Parathyroid adenoma (tissue), 2 donors: ENCODE results near the gene CTCF.

ENCODE experiments used
- H2AFZ ChIP-seq: fragments of 300-600 bp; sonication (generic); one replicate; pipeline ENCODE4 v1.7.0; 2017; ENCODE audit warnings: antibody characterized with exemption, mild to moderate bottlenecking
- H3K27ac ChIP-seq: fragments of 300-600 bp; sonication (generic); one replicate; pipeline ENCODE4 v1.7.0; 2017
- H3K27me3 ChIP-seq: fragments of 300-600 bp; sonication (generic); one replicate; pipeline ENCODE4 v1.7.0; 2017; ENCODE audit warnings: low read length; ENCODE audit not compliant: control insufficient read depth, insufficient read depth
- H3K36me3 ChIP-seq: fragments of 300-600 bp; sonication (generic); one replicate; pipeline ENCODE4 v1.7.0; 2017; ENCODE audit warnings: low read length; ENCODE audit not compliant: control insufficient read depth, insufficient read depth
- H3K4me1 ChIP-seq: fragments of 300-600 bp; sonication (generic); one replicate; pipeline ENCODE4 v1.7.0; 2017; ENCODE audit warnings: control low read depth
- H3K4me2 ChIP-seq: fragments of 300-600 bp; sonication (generic); one replicate; pipeline ENCODE4 v1.7.0; 2017; ENCODE audit warnings: low read length
- H3K4me3 ChIP-seq: fragments of 300-600 bp; sonication (generic); one replicate; pipeline ENCODE4 v1.7.0; 2017; ENCODE audit warnings: low read depth, low read length
- H3K79me2 ChIP-seq: fragments of 300-600 bp; sonication (generic); one replicate; pipeline ENCODE4 v1.7.0; 2017; ENCODE audit warnings: control low read depth
- H3K9ac ChIP-seq: fragments of 300-600 bp; sonication (generic); one replicate; pipeline ENCODE4 v1.7.0; 2017; ENCODE audit warnings: mild to moderate bottlenecking
- H3K9me3 ChIP-seq: fragments of 300-600 bp; sonication (generic); one replicate; pipeline ENCODE4 v1.7.0; 2017; ENCODE audit warnings: low read length; ENCODE audit not compliant: control insufficient read depth
- CTCF ChIP-seq: fragments of 300-600 bp; sonication (generic); IDR thresholded peaks from one replicate; pipeline ENCODE4 v1.7.0; 2017; ENCODE audit warnings: antibody characterized with exemption, mild to moderate bottlenecking
- donor health status: primary hyperparathyroidism.

The CTCF gene

GRCh38 chr16:67668495-67669157 is 106.3 kb downstream of the CTCF start:
- no peak for TF ChIP-seq CTCF

GRCh38 chr16:67669499-67670101 is 107.3 kb downstream of the CTCF start:
- H3K36me3 ChIP-seq = no peaks in the 10 kb centered on the region
- no peak overlapping the region for H3K27ac ChIP-seq
- no peak for TF ChIP-seq CTCF
- H3K79me2 ChIP-seq = no peaks in the 10 kb centered on the region
- H3K9ac ChIP-seq = no peak overlapping the region
- no peak overlapping the region for H3K4me3 ChIP-seq
- no peak overlapping the region for H3K4me2 ChIP-seq
- no peaks in the 10 kb centered on the region for H3K9me3 ChIP-seq
- no peaks in the 10 kb centered on the region for H3K27me3 ChIP-seq
- H2AFZ ChIP-seq = no peak overlapping the region
- peaks cover 19% of the 10 kb centered on the region for H3K4me1 ChIP-seq

More at GRCh38 chr16:67668495-67669157, 106.3 kb downstream of the CTCF start:
- peaks cover 17% of the 10 kb centered on the region for H3K4me1 ChIP-seq
- no peaks in the 10 kb centered on the region for H3K27me3 ChIP-seq
- H3K36me3 ChIP-seq = no peaks in the 10 kb centered on the region
- H3K9me3 ChIP-seq = no peaks in the 10 kb centered on the region
- H3K79me2 ChIP-seq = no peaks in the 10 kb centered on the region
- H3K4me2 ChIP-seq = no peak overlapping the region
- H3K27ac ChIP-seq = peak overlapping the region; percentile 90
- no peak overlapping the region for H3K4me3 ChIP-seq
- peak overlapping the region; percentile 99 for H2AFZ ChIP-seq
- H3K9ac ChIP-seq = no peak overlapping the region

- Histone ChIP-seq H3K36me3 (no peaks in the 10 kb centered on the region), H3K79me2 (no peaks in the 10 kb centered on the region), H3K4me1 (peaks cover 10% of the 10 kb centered on the region), H3K9ac (no peak overlapping the region), H2AFZ (no peak overlapping the region), H3K9me3 (no peaks in the 10 kb centered on the region), H3K4me2 (no peak overlapping the region), H3K4me3 (no peak overlapping the region), H3K27me3 (no peaks in the 10 kb centered on the region), H3K27ac (no peak overlapping the region)
- TF ChIP-seq CTCF = no peak
Measured at GRCh38 chr16:67672306-67672705, 110.0 kb downstream of the CTCF start.

- Histone ChIP-seq H3K4me2 (no peak overlapping the region), H3K27me3 (no peaks in the 10 kb centered on the region), H2AFZ (peak overlapping the region; percentile 38), H3K36me3 (no peaks in the 10 kb centered on the region), H3K4me1 (peaks cover 5% of the 10 kb centered on the region), H3K79me2 (no peaks in the 10 kb centered on the region), H3K9ac (no peak overlapping the region), H3K27ac (peak overlapping the region; percentile 89), H3K4me3 (no peak overlapping the region), H3K9me3 (no peaks in the 10 kb centered on the region)
- peak; percentile 66 for TF ChIP-seq CTCF
Measured at GRCh38 chr16:67672739-67673662, 110.7 kb downstream of the CTCF start.
